Omental fat pad (tissue), 4 donors: ENCODE data around the gene UBXN11. TPM values are rescaled to one million over a fixed set of nuclear protein-coding genes. Genes with fewer than 3 reads are reported as not detected.
A peak's percentile ranks its signal among the peaks of the same experiment; 100 is the strongest.

Experiments
- ATAC-seq: fragments of 150-250 bp; one replicate; pipeline ENCODE4 v1.9.1; 2016; ENCODE audit warnings: mild to moderate bottlenecking, moderate library complexity; ENCODE audit not compliant: low FRiP score
- DNase-seq: peaks from one replicate; pipeline ENCODE4 v3.0.0-alpha.2; 2019; ENCODE audit warnings: low spot score
- total RNA-seq, 4 donors: library from RNA; depleted of rRNA; stranded (reverse); fragments of >200 nt; gene quantifications; one replicate each; pipeline ENCODE4 v1.1.0, GENCODE V29; 2016
- TF ChIP-seq, protein P1 (sequence below), 3 donors: fragments of 450-650 bp; IDR thresholded peaks; one replicate each; pipeline ENCODE4 v1.5.1; 2016 to 2017; ENCODE audit warnings: antibody characterized with exemption in 3 of 3, mild to moderate bottlenecking in 3 of 3, moderate library complexity in 2 of 3

UBXN11 gene
- total RNA-seq, 4 donors from 2014 or later, result 12.2 to 23.8 (median 17.7) TPM

- DNase-seq, result no peak
- ATAC-seq, result no peak
- TF ChIP-seq, protein P1, sequence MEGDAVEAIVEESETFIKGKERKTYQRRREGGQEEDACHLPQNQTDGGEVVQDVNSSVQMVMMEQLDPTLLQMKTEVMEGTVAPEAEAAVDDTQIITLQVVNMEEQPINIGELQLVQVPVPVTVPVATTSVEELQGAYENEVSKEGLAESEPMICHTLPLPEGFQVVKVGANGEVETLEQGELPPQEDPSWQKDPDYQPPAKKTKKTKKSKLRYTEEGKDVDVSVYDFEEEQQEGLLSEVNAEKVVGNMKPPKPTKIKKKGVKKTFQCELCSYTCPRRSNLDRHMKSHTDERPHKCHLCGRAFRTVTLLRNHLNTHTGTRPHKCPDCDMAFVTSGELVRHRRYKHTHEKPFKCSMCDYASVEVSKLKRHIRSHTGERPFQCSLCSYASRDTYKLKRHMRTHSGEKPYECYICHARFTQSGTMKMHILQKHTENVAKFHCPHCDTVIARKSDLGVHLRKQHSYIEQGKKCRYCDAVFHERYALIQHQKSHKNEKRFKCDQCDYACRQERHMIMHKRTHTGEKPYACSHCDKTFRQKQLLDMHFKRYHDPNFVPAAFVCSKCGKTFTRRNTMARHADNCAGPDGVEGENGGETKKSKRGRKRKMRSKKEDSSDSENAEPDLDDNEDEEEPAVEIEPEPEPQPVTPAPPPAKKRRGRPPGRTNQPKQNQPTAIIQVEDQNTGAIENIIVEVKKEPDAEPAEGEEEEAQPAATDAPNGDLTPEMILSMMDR (IDR thresholded peaks at IDR 0.05), result no peak
These were observed 16.9 kb upstream of the UBXN11 start for GRCh38 chr1:26323382-26323781.

- no peak for DNase-seq
- no peak for ATAC-seq
These were observed 15.6 kb upstream of the UBXN11 start for GRCh38 chr1:26322042-26322331.

GRCh38 chr1:26321315-26322041, 15.0 kb upstream of the UBXN11 start:
- DNase-seq (peak; percentile 99), ATAC-seq (peak; percentile 90)
- TF ChIP-seq, protein P1 (IDR thresholded peaks at IDR 0.05), result peak in 2 of 3 donors; percentile 48 to 69

More at GRCh38 chr1:26322042-26322331, 15.6 kb upstream of the UBXN11 start:
- TF ChIP-seq, protein P1 (IDR thresholded peaks at IDR 0.05), result no peak

DNA sequence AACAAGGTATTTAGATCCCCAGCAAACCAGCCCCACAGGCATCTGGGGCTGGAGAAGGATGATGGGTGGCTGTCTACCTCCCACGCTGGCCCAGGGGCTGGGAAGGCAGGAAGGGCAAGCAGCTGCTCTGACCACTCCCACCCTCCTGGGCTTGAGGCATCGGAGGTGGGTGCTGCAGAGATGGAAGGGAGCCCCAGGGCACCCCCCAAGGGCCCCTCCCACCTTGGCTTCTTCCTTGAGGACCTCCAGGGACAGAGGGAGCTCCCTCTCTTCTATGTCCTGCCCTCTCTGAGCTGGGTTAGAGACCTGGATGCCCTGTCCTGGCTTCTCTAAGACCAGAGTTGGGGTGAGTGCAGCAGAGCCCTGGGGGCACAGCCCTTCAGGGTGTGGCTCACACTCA, 14.5 kb upstream of the UBXN11 start:
- peak; percentile 29 for ATAC-seq
- TF ChIP-seq, protein P1 (IDR thresholded peaks at IDR 0.05), result no peak

DNA sequence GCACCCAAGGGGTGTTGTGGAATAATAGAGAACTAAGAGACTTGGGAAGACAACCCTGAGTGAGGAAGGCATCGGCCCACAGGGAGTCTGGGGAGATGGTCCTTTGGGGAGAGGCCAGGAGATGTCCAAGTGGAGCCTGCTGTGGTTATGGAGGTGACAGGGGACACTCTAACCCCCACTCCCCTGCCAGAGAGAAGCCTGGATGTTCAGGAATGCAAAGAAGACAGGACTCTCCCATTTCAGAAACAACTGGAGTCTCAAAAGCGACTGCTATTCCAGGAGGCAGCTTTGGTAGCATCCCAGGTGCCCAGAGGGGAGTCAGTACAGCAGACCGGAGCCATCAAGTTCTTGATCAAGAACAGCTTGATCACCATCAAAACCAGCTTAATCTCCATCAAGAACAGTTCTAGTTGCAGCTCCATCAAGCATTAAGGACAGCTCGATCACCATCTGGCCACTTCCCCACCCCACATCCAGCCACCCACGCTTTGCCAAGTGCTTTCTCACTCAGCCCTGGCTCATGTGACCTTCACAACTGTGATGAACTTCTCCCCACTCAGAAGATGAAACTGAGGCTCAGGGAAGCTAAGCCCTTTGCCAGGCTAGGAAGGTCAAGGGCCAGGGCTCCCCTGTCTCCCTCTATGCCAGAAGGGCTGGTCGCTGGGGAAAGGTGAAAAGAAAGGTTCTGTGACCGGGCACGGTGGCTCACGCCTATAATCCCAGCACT, 12.1 kb upstream of the UBXN11 start:
- ATAC-seq (no peak), DNase-seq (no peak)
- TF ChIP-seq, protein P1 (IDR thresholded peaks at IDR 0.05), result no peak

More for the DNA sequence above, 14.5 kb upstream of the UBXN11 start:
- DNase-seq, result no peak

DNA sequence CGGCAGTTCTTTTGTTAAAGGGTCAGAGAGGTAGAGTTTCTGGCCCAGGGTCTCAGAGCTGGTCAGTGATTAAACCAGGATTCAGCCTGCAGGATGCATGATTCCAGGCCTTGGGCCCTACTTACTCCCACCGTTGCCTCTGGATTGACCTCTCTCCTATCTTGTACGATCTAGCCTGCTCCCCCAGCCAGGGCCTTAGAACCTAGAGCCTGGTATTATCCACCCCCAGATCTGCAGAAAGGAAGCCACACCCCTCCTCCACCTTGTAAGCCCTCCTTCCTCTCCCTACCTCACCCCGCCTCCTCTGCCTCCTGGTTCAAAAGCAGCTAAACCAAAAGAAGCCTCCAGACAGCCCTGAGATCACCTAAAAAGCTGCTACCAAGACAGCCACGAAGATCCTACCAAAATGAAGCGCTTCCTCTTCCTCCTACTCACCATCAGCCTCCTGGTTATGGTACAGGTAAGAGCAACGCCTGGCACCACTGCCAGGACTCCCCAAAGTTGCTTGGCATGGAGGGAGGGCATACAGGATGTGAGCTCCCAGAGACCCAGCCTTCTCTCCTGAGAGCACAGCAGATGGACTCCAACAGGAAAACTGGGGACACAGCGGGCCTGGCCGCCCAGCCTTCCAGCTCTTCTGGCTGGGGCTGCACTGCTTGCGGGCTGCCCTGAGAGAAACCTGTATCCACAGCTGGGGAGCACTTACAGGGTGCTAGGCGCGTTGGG, 11.3 kb upstream of the UBXN11 start, which contains the start of gene CD52:
Gene CD52, plus strand, starts transcription at position 347 of the 726 bp plus-strand sequence. Its CDS starts 60 bp downstream, at position 407.
- TF ChIP-seq, protein P1 (IDR thresholded peaks at IDR 0.05), result no peak
- no peak for ATAC-seq
- no peak for DNase-seq
